HFFc6 (cell line): ENCODE measurements around the gene MXI1. TPM values are rescaled to one million over a fixed set of nuclear protein-coding genes. Genes with fewer than 3 reads are reported as not detected.
"Not testable (repeated sequence)": the region's sequence is repeated elsewhere in the genome, so short reads cannot be mapped to it uniquely, and the experiment has no call there.

Experiments used
- DNase-seq: peaks from one replicate; pipeline ENCODE4 v3.0.0-alpha.2; 2018
- H3K27ac Mint-ChIP-seq: 2 replicates; pipeline ENCODE4 v1.8.0; 2020; ENCODE audit warnings: mild to moderate bottlenecking, mixed read lengths
- H3K27me3 Mint-ChIP-seq: 2 replicates; pipeline ENCODE4 v1.8.0; 2021; ENCODE audit warnings: mild to moderate bottlenecking, moderate library complexity, mixed read lengths; ENCODE audit not compliant: insufficient read depth
- H3K36me3 Mint-ChIP-seq: 2 replicates; pipeline ENCODE4 v1.8.0; 2021; ENCODE audit warnings: low read depth, mixed read lengths
- H3K4me1 Mint-ChIP-seq: 2 replicates; pipeline ENCODE4 v1.8.0; 2020; ENCODE audit warnings: low read depth, mixed read lengths
- H3K4me3 Mint-ChIP-seq: 2 replicates; pipeline ENCODE4 v1.8.0; 2020; ENCODE audit warnings: mild to moderate bottlenecking, moderate library complexity, mixed read lengths
- H3K9me3 Mint-ChIP-seq: 2 replicates; pipeline ENCODE4 v1.8.0; 2020; ENCODE audit warnings: mild to moderate bottlenecking, mixed read lengths
- CTCF ChIP-seq: fragments of 200-600 bp; sonication (generic); IDR thresholded peaks from 2 replicates; pipeline ENCODE4 v1.5.0; 2021; ENCODE audit warnings: antibody characterized with exemption, mild to moderate bottlenecking
- total RNA-seq, 6 experiments: library from RNA; stranded (reverse); fragmentation: NEBNext Ultra II Directional; extraction: Animal tissue kit (Norgen Biotek cat#: 25700); gene quantifications; 2 replicates in 1 of 6; 3 replicates in 5 of 6; pipeline ENCODE4 v1.2.3, GENCODE V29; 2021

MXI1 gene
- total RNA-seq, 6 experiments from 2014 or later: 5.2 to 11.2 (median 6.2) TPM

- peaks cover 5% of the 10 kb centered on the region; the same call in 1 of the 2 replicates for H3K36me3 Mint-ChIP-seq
- H3K27ac Mint-ChIP-seq: no peak overlapping the region
- H3K27me3 Mint-ChIP-seq: no peaks in the 10 kb centered on the region
- no peak overlapping the region for H3K4me3 Mint-ChIP-seq
- no peaks in the 10 kb centered on the region for H3K4me1 Mint-ChIP-seq
- no peaks in the 10 kb centered on the region for H3K9me3 Mint-ChIP-seq
- no peak for DNase-seq
- TF ChIP-seq CTCF: no peak
Measured at GRCh38 chr10:110237894-110238480, 30.6 kb downstream of the MXI1 start.

DNA sequence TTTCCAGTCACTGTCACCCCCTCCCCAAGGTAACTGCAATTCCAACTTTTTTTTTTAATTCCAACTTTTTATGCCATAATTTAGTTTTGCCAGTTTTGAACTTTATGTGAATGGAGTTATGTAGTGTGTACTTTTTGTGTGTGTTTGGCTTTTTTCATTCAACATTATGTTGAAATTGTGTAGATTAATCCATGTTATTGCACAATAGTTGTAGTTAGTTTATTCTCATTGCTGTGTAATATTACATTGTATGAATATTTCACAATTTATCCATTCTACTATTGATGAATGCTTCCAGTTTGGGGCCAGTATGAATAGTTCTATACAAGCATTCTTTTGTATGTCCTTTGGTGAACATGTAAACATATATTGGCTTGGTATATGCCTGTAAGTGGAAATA lies 32.5 kb downstream of the MXI1 start:
- no peak for DNase-seq
- Mint-ChIP-seq H3K27ac (no peak overlapping the region), H3K4me1 (no peaks in the 10 kb centered on the region), H3K4me3 (no peak overlapping the region), H3K36me3 (peaks cover 5% of the 10 kb centered on the region; the same call in 1 of the 2 replicates), H3K27me3 (no peaks in the 10 kb centered on the region), H3K9me3 (no peaks in the 10 kb centered on the region)
- no peak for TF ChIP-seq CTCF

GRCh38 chr10:110241407-110241806 lies 34.0 kb downstream of the MXI1 start:
- no peaks in the 10 kb centered on the region for H3K9me3 Mint-ChIP-seq
- H3K27ac Mint-ChIP-seq: no peak overlapping the region
- no peak for TF ChIP-seq CTCF
- DNase-seq: no peak
- H3K4me1 Mint-ChIP-seq: no peaks in the 10 kb centered on the region
- peaks cover 5% of the 10 kb centered on the region; the same call in 1 of the 2 replicates for H3K36me3 Mint-ChIP-seq
- no peaks in the 10 kb centered on the region for H3K27me3 Mint-ChIP-seq
- H3K4me3 Mint-ChIP-seq: no peak overlapping the region

DNA sequence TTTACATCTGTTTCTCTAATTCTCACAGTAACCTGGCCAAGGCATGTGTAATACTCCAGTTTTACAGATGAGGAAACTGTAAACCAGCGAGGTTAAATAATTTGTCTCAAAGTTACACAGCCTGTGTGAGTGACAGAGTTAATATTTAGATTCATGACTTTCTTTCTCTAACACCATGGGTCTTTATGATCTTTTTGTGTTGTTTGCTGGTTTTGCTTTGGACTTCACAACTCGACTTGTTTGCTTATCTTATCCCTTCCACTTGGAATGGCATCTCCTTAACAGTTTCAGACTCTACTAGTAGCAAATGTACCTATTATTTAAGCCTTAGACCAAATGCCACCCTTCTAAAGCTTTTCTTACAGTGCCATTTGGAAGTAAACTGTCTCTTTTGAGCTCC lies 34.4 kb downstream of the MXI1 start:
- Mint-ChIP-seq H3K27ac (no peak overlapping the region), H3K36me3 (peaks cover 4% of the 10 kb centered on the region; the same call in 1 of the 2 replicates), H3K27me3 (no peaks in the 10 kb centered on the region), H3K4me3 (no peak overlapping the region), H3K4me1 (no peaks in the 10 kb centered on the region), H3K9me3 (no peaks in the 10 kb centered on the region)
- TF ChIP-seq CTCF: no peak
- DNase-seq: no peak

DNA sequence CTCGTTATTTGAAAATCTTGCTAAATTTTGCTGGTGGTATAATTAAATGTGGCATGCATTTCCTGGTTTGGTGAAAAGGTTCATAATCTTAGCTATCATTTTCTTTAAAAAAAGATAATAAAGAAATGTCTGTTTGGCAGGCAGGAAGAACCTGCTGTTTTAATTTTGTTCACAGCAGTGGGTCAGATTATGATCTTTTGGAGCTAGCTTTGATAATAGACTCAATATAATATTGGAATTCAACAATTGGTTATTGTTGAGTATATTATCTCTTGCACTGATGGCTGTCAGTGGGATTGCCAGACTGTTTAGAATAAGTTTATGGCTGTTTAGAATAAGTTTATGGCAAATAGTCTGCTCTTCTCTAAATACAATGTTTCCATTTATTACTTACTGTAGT lies 35.1 kb downstream of the MXI1 start:
- Mint-ChIP-seq H3K27ac (no peak overlapping the region), H3K4me1 (no peaks in the 10 kb centered on the region), H3K36me3 (no peaks in the 10 kb centered on the region), H3K27me3 (no peaks in the 10 kb centered on the region), H3K4me3 (no peak overlapping the region), H3K9me3 (no peaks in the 10 kb centered on the region)
- TF ChIP-seq CTCF: no peak
- DNase-seq: no peak

- no peaks in the 10 kb centered on the region for H3K27me3 Mint-ChIP-seq
- no peak for TF ChIP-seq CTCF
- H3K27ac Mint-ChIP-seq: no peak overlapping the region
- no peaks in the 10 kb centered on the region for H3K4me1 Mint-ChIP-seq
- no peak overlapping the region for H3K4me3 Mint-ChIP-seq
- no peaks in the 10 kb centered on the region for H3K9me3 Mint-ChIP-seq
- H3K36me3 Mint-ChIP-seq: no peaks in the 10 kb centered on the region
- DNase-seq: no peak
Measured at GRCh38 chr10:110244550-110244949, 37.1 kb downstream of the MXI1 start.

GRCh38 chr10:110247833-110248232 lies 40.4 kb downstream of the MXI1 start:
- not testable (repeated sequence) for H3K27me3 Mint-ChIP-seq, H3K4me3 Mint-ChIP-seq

GRCh38 chr10:110249489-110249888 lies 42.1 kb downstream of the MXI1 start:
- H3K36me3 Mint-ChIP-seq, H3K4me3 Mint-ChIP-seq, H3K4me1 Mint-ChIP-seq, H3K27me3 Mint-ChIP-seq, H3K9me3 Mint-ChIP-seq, H3K27ac Mint-ChIP-seq, DNase-seq: not testable (repeated sequence)

More at GRCh38 chr10:110247833-110248232, 40.4 kb downstream of the MXI1 start:
- H3K36me3 Mint-ChIP-seq, DNase-seq, H3K9me3 Mint-ChIP-seq, H3K4me1 Mint-ChIP-seq, H3K27ac Mint-ChIP-seq: not testable (repeated sequence)
